Hematopoietic multipotent progenitor cell (in vitro differentiated cells): ENCODE data around the gene PDE6C. TPM values are rescaled to one million over a fixed set of nuclear protein-coding genes. Genes with fewer than 3 reads are reported as not detected.
"Not testable (repeated sequence)": the region's sequence is repeated elsewhere in the genome, so short reads cannot be mapped to it uniquely, and the experiment has no call there.

Experiments used
- DNase-seq, 3 donors: peaks; one replicate each; pipeline ENCODE4 v3.0.0-alpha.2; 2011 to 2015; ENCODE audit warnings: low read depth in 2 of 3, low spot score in 2 of 3
- total RNA-seq: library from RNA; depleted of rRNA; stranded (reverse); fragments of >200 nt; gene quantifications from one replicate; pipeline ENCODE4 v1.2.3, GENCODE V29; 2012

PDE6C gene
- total RNA-seq, 1 donor: not detected

DNA sequence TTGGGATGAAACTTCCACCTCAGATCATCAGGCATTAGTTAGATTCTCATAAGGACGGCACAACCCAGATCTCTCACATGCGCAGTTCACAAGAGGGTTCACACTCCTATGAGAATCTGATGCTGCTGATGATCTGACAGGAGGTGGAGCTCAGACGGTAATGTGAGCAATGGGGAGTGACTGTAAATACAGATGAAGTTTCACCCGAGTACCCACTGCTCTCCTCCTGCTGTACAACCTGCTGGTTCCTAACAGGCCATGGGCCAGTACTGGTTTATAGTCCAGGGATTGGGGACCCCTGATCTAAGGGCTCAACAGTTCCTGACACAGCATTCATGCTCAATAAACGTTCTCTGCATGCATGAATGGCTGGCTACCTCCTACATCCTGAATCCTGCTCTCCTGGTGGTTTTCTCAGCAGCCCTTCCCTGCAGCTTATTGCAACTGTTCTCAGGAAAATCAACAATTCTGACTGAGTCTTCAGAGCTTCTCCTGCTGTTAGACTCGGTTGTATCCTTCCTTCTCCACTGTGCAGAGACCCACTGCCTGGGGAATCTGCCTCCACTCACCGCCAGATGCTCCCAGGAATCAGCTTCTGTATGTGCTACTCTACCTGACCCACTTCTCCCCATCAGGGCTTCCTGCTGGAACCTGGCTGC is 17.4 kb downstream of the PDE6C start:
- no peak for DNase-seq

DNA sequence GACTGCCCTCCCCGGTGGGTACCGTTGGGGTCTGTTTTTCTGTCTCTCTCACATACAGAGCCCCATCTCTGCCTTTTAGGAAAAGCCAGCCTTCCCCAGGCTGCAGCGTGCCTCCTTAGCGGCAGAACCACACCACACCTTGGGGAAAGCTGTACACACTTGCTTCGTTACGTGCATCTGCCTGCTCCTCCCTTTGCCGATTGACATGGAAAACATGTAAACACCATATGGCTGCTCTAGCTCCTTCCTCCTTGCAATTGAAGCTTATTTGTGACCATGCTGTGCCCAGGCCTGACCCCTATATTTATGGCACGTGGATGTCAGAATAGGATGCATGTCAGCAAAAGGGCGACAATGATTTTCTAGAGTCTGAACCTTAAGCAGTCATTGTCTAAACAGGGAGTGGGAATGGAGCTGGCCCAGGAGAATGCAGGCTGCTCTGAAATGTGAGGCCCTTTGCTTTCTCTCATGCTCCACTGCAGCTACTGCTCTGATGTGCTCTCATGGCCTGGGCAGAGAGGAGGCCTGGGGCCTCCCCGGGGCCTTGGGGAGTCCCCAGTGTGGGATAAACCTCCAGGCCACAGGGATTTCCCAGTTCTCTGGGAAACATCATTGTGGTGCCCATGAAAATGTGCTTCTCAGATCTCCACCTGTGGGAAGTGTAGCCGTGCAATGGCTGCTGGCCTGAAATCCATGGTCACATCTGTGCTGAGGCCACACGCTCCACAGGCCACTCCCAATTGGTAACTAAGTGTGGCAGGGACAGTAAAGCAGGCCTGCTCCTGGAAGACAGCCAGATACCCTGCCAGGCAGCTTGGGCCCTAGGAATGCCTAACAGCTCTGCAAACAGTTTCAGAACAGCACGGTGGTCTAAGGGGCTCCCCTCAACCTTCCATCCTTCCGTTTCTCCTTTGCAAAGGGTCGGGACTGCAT is 18.6 kb downstream of the PDE6C start:
- DNase-seq: no peak

- no peak for DNase-seq
These were observed 27.5 kb downstream of the PDE6C start for GRCh38 chr10:93639791-93640190.

DNA sequence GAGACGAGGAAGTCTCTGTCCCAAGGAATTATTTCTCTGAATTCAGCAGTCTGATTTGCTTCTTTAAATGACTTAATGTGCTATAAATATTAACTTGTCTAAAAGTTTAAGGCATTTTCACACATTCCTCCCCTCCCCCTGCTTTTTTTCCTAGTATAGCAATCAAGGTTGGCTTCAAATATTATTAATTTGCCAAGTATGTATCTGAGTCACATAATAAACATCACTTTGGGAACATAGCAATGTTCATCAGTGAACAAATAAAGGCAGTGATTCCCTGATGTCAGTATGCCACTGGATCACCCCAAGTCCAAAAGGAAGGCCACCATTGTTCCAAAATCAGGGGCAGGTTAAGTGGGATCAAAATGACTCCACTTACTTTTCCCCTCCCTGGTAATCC is 40.5 kb downstream of the PDE6C start:
- no peak for DNase-seq

- DNase-seq: no peak
These were observed 41.9 kb downstream of the PDE6C start for GRCh38 chr10:93654201-93654600.

DNA sequence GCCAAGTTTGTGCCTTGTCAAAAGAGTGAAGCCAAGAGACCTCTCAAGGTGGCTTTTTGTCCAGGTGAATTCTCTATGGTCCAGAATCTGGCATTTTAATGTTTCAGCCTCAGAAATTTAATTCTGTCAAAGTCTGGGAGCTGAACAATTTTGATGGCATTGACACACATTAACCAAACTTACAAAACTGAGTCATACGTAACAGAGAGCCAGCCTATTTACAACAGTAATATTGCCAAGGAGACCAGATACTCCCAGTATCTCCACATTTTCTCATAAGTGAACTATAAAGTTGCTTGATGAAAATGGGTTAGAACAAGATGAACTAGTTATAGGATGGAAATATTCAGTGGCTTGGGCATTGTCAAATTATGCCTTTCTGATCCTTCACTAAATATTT is 43.8 kb downstream of the PDE6C start:
- no peak for DNase-seq

DNA sequence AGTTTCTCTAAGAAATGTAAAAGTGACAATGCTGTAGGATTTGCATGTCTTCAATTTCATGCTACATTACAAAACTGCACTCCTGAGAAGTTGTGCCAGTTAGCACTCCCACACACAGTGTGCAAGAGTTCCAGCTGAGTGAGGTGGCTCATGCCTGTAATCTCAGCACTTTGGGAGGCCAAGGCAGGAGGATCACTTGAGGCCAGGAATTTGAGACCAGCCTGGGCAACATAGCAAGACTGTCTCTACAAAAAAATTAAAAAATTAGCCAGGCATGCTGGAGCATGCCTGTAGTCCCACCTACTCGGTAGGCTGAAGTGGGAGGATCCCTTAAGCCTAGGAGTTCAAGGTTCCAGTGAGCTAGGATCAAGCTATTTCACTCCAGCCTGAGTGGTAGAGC is 45.4 kb downstream of the PDE6C start:
- DNase-seq: no peak

GRCh38 chr10:93666030-93666429 is 53.7 kb downstream of the PDE6C start:
- no peak for DNase-seq

GRCh38 chr10:93667795-93668194 is 55.5 kb downstream of the PDE6C start:
- DNase-seq: no peak

DNA sequence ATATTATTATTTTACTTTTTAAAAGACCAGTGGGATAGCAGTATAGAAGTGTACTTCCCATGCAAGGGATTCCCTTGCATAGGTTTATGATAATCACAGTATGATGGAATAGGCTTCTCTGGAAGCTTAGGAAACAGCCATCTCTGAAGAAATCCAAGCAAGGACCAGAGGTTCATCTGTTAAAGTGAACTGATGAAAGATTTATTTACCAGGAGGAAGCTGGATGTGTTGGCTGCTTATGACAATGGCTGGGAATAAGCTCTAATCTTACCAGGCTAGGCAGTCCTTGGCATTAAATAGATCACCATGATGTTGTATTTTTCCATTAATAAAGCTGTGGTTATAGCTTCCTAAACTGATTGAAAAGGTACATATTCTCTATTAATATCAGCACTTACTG is 58.0 kb downstream of the PDE6C start:
- no peak for DNase-seq

DNA sequence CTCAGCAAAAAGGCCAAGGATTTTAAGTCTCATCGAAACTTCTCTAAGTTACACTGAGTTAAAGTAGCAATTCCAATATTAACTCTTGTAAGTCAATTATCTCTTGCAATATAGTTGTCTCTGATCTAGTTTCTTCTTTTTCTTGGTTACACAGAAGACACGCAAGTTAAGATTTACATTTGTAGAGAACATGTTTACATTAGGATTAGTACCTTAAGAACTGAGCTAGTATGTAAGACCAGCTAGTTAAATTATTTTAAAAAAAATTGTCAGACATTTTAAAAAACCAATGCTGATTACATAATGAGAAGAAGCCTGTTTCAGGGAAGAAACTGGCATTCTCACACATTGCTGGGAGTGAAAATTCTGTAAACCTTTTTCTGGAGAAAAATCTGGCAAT is 58.7 kb downstream of the PDE6C start:
- DNase-seq: no peak

DNA sequence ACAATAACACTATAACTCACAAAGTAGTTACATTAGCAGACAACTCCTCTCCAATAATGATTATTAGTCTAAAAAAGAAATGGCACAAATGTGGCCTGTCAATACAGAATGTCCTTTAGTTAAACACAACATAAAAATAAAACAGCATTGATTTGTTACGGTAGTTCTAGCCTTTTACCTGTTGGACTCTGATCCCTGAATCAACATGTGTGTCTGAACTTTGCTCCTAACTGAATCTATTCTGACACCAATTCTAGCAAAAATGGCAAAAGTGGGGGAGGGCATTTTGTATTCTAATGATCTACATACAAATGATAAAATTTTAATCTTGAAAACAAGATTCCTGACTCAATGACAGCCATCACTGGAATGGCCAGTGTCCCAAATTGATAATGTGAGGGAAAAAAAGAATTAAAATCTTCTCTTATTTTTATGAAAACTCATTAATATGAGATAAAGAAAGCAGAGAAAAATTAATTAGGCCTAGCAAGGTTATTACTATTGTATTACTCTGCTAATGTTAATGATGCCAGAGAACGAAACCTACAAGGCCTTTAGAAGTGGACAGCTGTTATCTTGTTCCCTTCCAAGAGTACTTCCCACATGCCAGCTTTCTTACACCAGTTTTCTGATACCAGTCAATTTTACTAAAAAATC is 59.8 kb downstream of the PDE6C start:
- DNase-seq: no peak

- DNase-seq: no peak
These were observed 60.6 kb downstream of the PDE6C start for GRCh38 chr10:93672890-93673289.

DNA sequence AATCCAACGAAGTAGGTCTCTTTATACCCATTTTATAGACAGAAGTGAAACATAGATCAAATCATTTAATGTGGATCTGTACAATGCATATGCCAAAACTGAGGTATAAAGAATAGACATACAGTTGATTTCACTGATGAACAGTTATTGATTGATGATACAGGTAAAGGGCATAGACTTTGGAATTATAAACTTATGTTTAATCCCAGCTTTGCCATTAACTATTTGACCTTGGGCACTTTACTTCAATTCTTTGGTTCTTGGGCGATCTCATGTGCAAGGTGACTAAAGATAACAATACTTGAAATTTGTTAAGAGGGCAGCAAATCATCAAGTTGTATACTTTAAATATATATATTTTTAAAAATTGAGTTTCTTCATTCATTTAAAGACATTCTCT is 61.5 kb downstream of the PDE6C start:
- no peak for DNase-seq

DNA sequence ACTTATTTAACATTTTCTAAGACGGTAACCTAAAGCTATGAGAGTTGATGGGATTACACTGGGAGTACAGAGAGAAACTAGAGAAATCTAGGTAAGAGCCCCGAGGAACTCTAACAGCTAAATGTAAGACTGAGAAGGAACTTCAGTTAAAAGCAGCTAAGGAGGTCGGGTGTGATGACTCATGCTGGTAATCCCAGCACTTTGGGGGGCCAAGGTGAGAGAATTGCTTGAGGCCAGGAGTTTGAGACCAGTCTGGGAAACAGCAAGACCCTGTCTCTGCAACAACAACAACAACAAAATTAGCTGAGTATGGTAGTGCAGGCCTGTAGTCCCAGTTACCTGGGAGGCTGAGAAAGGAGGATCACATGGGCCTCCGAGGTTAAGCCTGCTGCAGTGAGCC is 66.0 kb downstream of the PDE6C start:
- DNase-seq: no peak

DNA sequence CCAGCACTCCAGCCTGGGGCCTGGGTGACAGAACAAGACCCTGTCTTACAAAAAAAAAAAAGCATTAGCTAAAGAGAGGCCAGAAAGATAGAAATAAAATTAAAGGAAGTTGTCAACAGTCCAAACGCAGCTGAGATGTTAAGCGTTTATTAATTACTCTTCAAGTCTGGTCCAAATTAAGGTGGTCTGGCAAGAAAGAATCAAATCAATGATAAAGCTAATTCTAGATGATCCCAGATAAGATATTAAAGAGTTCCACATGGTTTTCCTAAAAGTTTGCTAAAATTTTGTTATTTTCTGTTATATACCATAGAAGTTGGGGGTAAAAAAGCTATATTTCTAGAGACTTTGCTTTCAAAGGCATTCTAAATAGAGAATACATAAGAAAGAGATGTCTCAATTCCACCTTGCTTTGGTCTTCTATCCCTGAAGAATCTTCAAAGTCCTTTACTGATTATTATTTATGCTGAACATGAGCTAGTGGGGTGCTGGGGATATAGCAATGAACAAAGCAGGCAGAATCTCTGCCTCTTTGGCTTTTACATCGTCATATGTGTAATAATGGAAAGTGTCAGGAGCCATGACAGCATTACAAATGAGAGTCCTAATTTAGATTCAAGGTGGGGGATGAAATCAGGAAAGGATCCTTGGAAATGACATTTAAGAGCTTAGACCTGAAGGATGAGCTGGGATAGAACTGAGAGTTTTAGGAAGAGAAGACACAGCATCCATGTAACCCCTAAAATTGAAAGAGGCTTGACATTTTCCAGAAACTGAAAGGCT is 66.7 kb downstream of the PDE6C start:
- DNase-seq: no peak

DNA sequence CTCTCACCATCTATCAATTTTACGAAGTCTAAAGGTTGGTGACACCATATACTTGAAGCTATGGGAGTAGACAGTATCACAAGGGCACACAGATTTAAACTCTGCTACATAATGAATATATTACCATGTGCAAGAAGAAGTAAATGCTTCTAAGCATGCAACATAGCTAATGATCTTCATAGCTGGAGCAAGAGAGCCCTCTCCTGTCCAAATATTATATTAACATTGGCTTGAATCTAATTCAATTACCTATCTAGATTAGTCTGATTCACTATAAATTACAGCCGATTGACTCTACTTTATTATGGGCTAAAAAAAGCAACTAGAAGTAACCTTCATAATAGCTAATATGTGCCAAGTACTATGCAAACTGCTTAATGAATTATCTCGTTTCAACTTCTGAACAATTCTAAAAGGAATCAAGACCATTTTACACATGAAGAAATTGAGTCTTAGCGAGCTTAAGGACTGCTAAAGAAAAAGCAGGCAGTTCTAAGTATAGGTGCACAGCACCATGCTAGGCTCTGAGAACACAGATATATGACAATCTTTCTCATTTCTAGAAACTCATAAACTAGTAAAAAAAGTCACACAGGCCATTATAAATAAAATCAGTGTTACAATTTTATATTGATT is 68.2 kb downstream of the PDE6C start:
- DNase-seq: peak in 2 of 3 donors; percentile 53 to 80

- DNase-seq: no peak
These were observed 75.4 kb downstream of the PDE6C start for GRCh38 chr10:93687737-93688136.

- DNase-seq: no peak
These were observed 83.4 kb downstream of the PDE6C start for GRCh38 chr10:93695740-93696139.

- not testable (repeated sequence) for DNase-seq
These were observed 84.2 kb downstream of the PDE6C start for GRCh38 chr10:93696582-93696981.
